RKO (cell line): Measurements from ENCODE around the gene LPAR3.

Experiments used
- DNase-seq: peaks from one replicate; pipeline ENCODE4 v3.0.0-alpha.2; 2016; ENCODE audit warnings: low spot score

LPAR3 gene

GRCh38 chr1:84857906-84858305, 35.1 kb downstream of the LPAR3 start:
- DNase-seq: no peak

- no peak for DNase-seq
These were observed 36.2 kb downstream of the LPAR3 start for GRCh38 chr1:84856726-84857270.

- no peak for DNase-seq
These were observed 37.0 kb downstream of the LPAR3 start for GRCh38 chr1:84855691-84856630.

GRCh38 chr1:84855168-84855567, 37.8 kb downstream of the LPAR3 start:
- DNase-seq: peak; percentile 60

- DNase-seq: peak; percentile 98
These were observed 39.0 kb downstream of the LPAR3 start for GRCh38 chr1:84853741-84854721.

- DNase-seq: peak; percentile 86
These were observed 41.2 kb downstream of the LPAR3 start for GRCh38 chr1:84851839-84852238.

- no peak for DNase-seq
These were observed 43.5 kb downstream of the LPAR3 start for GRCh38 chr1:84849357-84849975.

- peak; percentile 16 for DNase-seq
These were observed 45.5 kb downstream of the LPAR3 start for GRCh38 chr1:84847253-84848250.

GRCh38 chr1:84846387-84846786, 46.6 kb downstream of the LPAR3 start:
- DNase-seq: no peak

- no peak for DNase-seq
These were observed 47.6 kb downstream of the LPAR3 start for GRCh38 chr1:84845357-84845756.

- DNase-seq: no peak
These were observed 48.9 kb downstream of the LPAR3 start for GRCh38 chr1:84844094-84844493.

GRCh38 chr1:84842748-84843231, 50.2 kb downstream of the LPAR3 start:
- no peak for DNase-seq

GRCh38 chr1:84841971-84842370, 51.0 kb downstream of the LPAR3 start:
- DNase-seq: no peak

- DNase-seq: no peak
These were observed 52.7 kb downstream of the LPAR3 start for GRCh38 chr1:84840346-84840745.

GRCh38 chr1:84839544-84839943, 53.5 kb downstream of the LPAR3 start:
- DNase-seq: no peak

GRCh38 chr1:84836145-84836544, 56.9 kb downstream of the LPAR3 start:
- DNase-seq: peak; percentile 15

- DNase-seq: no peak
These were observed 57.8 kb downstream of the LPAR3 start for GRCh38 chr1:84835169-84835568.

- DNase-seq: no peak
These were observed 58.5 kb downstream of the LPAR3 start for GRCh38 chr1:84834419-84835064.

- DNase-seq: no peak
These were observed 59.8 kb downstream of the LPAR3 start for GRCh38 chr1:84833194-84833593.

GRCh38 chr1:84830136-84830535, 62.9 kb downstream of the LPAR3 start:
- no peak for DNase-seq
